Suppressor macrophage (primary cell): ENCODE results near the gene CNEP1R1.
A peak's percentile ranks its signal among the peaks of the same experiment; 100 is the strongest.
"Not testable (repeated sequence)": the region's sequence is repeated elsewhere in the genome, so short reads cannot be mapped to it uniquely, and the experiment has no call there.

Experiments used
- DNase-seq, 4 experiments: peaks; one replicate each; pipeline ENCODE4 v3.0.0-alpha.2; 2020 to 2022
- total RNA-seq, 17 experiments: gene quantifications; one replicate each; lab custom pipeline; 2026; ENCODE audit warnings: mixed read lengths in 6 of 17, inconsistent platforms in 3 of 17; lab: John Stamatoyannopoulos, UW

Gene CNEP1R1, protein sequence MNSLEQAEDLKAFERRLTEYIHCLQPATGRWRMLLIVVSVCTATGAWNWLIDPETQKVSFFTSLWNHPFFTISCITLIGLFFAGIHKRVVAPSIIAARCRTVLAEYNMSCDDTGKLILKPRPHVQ
- 20.8 to 77.3 (median 36.1) reads per million in 17 experiments for total RNA-seq

DNA sequence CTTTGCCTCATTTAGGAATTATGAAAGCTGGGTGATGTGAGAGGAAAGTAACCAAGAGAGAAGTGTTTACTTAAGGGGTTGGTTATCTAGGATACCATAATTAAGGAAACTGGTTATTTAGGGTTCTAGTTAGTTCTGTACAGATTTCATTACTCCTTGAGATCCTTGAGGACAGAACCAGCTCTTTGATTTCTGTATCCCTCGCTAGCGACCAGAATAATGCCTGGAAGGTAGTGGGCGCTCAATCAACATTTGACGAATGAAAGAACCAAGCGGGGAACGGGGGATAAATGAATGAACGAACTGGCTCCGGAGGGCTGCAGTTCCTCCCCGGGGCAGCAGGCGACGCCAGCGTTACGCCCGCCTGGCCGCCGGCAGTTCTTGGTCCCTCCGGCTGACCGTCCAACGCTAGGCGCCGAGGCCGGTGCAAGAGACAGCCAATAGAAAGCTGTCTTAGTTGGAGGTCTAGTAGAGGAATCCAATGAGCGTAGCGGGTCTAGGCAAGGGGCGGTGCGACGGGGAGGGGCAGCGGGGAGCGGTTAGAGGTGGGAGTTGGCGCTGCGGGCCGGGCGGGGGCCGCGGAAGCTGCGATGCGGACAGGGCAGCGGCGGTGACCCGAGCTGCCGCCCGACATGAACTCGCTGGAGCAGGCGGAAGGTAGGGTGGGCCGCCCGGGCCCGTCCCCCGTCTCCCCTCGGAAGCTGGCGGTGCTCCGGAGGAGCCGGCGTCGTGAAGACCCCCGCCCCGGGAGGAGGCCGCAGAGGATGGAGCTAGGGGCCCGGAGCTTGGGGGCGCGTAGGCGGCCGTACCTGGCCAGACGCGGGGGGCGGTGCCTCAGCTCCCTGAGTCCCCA lies at the start of gene CNEP1R1:
TSS of gene CNEP1R1 (plus strand) at position 542 of the 853 bp plus-strand sequence. CDS start at position 633, 91 bp downstream.
- DNase-seq: peak; percentile 97 to 99 (median 98)

GRCh38 chr16:49977427-49977826 lies 47.6 kb upstream of the CNEP1R1 start:
- no peak for DNase-seq

GRCh38 chr16:49978569-49979326 lies 46.3 kb upstream of the CNEP1R1 start:
- DNase-seq: no peak

GRCh38 chr16:49980166-49980565 lies 44.9 kb upstream of the CNEP1R1 start:
- no peak for DNase-seq

DNA sequence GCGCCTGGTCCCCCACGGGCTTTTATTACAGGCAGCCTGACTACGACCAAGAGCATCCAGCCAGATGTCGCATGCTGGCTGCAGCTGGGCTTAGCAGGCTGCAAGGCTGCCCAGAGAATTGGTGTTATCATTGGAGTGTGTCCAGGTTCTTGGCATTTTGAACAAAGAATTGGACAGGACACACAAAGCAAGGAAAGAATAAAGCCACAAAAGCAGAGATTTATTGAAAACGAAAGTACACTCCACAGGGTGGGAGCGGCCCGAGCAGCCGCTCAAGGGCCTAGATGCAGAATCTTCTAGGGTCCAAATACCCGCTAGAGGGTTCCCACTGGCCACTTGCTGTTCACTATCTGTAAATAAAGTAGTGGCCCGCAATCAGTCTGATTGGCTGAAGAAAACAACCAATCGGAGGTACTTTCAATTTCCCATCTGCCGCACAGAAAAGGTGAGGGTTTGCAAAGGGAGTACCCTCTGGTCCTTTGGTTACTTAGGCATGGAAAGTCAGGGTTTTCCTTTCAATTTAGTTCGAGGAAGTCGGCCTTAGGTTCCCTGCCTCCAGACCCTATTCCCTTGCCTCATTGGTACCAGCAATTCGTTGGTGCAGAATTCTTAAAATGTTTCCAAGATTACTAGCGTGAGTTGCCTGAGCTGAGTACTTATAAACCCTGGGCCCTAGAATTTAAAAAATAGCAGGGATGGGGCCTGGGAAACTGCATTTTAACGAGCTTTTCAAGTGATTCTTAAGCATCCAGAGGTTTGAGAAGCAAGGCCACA lies 38.5 kb upstream of the CNEP1R1 start:
- DNase-seq: no peak

DNA sequence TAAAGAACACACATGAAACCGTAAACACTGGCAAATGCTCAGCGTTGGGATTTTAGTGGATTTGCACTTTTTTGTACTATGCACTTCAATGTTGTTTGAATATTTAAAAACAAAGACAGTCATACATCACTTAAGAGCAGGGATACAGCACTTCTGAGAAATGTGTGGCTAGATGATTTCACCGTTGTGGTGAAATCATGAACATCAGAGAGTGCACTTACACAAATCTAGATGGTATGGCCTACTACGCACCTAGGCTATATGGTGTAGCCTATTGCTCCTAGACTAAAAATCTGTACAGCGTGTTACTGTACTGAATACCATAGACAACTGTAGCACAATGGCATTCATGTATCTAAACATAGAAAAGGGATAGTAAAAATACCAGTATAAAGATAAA lies 37.6 kb upstream of the CNEP1R1 start:
- DNase-seq: no peak

DNA sequence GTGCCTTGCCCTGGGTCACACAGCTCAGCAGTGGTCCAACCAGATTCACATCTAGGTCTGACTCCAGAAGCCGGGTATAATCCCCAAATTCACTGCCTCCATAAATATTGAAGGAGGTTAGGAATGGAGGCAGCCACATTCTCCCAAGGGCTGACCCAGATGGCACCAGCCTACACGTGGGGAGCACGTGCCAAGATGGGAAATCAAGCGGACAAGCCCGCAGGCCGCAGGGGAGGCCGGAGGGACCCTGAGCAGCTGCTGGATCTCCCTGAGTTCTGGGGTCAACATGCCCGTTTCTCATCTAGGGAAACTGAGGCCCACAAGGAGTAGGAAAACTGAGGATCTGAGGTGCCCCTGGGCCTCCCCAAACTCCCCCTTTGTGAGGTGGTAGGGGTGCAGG lies 32.2 kb upstream of the CNEP1R1 start:
- DNase-seq: no peak

- DNase-seq: no peak
Measured at GRCh38 chr16:49993579-49993978, 31.4 kb upstream of the CNEP1R1 start.

DNA sequence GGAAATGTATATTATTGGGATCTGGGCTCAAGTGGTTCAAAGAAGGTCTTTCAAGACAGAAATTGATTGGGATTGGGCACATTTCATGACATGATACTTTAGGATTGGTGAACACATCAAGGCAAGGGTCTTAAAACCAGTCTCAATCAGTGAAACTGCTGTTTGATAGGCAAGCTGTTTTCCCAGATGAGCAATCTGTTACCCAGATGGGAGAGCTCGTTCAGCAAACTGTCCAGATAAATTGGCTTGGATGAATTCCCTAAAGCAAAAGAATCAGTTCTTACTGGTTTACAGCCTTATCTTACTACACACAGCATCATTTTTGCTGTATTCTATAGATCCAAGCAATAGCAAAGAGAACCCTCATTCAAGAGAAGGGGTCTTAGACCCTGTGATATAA lies 31.0 kb upstream of the CNEP1R1 start:
- DNase-seq: no peak

DNA sequence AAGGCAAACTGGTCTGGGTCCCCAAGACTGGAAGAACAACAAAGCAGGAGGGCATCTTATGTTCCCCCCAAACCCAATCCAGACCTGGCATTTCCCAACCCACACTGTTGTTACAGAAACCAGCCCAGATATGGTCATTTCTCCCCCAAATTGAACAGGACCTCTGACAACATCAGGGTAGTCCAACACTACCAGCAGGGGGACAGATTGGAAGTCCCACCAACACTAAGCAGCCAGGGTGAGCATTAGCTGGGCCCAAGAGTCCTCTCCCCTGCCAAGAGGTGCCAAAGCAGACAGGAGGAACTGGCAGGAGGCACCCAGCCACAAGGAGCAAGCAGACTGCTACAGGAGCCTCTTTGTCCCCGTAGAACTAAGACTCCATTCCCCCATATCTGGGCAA lies 29.3 kb upstream of the CNEP1R1 start:
- DNase-seq: no peak

DNA sequence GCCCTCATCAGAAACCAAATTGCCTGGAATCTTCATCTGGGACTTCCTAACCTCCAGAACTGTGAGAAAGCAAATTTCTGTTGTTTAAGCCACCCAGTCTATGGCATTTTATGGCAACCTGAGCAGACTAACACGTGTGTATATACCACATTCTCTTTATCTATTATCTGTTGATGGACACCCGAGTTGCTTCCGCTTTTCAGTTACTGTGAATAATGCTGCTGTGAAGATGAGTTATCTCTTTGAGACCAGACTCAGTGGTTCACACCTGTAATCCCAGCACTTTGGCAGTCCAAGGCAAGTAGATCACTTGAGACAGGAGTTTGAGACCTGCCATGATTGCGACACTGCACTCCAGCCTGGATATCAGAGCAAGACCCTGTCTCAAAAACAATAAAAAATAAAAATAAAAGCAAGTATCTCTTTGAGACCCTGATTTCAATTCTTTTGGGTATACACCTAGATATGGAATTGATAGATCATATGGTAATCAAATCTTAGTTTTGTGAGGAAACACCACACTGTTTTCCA lies 27.2 kb upstream of the CNEP1R1 start:
- DNase-seq: no peak

- no peak for DNase-seq
Measured at GRCh38 chr16:49998991-49999390, 26.0 kb upstream of the CNEP1R1 start.

DNA sequence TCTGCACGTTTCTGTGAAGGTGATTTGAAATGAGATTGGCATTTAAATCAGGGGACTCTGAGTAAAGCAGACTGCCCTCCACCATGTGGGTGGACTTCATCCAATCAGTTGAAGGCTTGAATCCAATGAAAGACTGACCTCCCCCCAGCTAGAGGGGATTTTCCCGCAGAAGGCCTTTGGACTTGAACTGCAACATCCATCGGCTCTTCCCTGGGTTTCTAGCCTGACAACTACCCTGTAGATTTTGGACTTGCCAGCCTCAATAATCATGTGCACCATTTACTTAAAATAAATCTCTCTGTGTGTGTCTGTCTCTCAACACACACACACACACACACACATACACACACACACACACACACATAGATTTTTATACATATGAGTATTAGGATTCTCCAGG lies 23.9 kb upstream of the CNEP1R1 start:
- DNase-seq: no peak

DNA sequence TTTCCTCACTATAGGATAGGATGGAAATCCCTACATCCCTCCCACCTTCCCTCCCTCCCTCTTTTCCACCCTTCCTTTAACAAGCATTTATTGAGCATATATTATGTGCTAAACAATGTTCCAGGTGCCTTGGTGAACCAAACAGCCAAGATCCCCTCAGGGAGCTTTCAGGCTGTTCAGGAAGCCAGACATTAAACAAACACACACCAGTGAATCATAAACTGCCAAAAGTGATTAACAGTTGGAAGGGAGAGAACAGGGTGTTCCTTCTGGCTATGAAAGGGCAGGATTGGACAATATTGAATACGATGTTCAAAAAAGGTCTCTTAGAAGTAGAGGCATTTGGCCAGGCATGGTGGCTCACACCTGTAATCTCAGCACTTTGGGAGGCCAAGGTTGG lies 22.8 kb upstream of the CNEP1R1 start:
- DNase-seq: no peak

DNA sequence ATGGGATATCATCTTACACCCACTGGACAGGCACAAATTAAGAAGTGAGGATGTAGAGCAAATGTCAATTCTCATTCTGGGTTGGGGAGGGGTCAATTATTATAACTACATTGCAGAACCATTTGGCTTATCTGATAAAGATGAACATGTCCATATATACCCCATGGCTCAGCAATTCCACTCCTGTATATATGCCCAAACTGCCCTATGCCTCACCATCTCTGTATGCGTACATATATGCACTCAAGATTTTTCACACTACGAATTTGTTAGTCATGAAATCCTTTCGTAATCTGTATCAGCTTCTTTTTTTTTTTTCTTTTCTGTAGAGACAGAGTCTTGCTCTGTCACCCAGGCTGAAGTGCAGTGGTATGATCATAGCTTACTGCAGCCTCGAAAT lies 20.8 kb upstream of the CNEP1R1 start:
- DNase-seq: no peak

DNA sequence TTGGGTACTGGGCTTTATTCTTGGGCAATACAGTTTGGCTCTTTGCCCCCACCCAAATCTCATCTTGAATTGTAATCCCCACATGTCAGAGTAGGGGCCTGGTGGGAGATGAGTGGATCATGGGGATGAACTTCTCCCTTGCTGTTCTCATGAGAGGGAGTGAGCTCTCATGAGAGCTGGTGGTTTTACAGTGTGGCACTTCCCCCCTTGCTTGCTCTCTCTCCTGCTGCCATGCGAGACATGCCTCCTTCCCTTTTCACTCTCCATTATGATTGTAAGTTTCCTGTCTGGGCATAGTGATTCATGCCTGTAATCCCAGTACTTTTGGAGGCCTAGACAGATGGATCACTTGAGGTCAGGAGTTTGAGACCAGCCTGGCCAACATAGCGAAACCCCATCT lies 18.1 kb upstream of the CNEP1R1 start:
- peak; percentile 21 to 60 (median 46) for DNase-seq

GRCh38 chr16:50007744-50008143 lies 17.3 kb upstream of the CNEP1R1 start:
- DNase-seq: no peak

- no peak for DNase-seq
Measured at GRCh38 chr16:50010212-50010611, 14.8 kb upstream of the CNEP1R1 start.

GRCh38 chr16:50011707-50012106 lies 13.3 kb upstream of the CNEP1R1 start:
- DNase-seq: peak; percentile 70 to 78 (median 76)

GRCh38 chr16:50012182-50012581 lies 12.8 kb upstream of the CNEP1R1 start:
- no peak for DNase-seq

DNA sequence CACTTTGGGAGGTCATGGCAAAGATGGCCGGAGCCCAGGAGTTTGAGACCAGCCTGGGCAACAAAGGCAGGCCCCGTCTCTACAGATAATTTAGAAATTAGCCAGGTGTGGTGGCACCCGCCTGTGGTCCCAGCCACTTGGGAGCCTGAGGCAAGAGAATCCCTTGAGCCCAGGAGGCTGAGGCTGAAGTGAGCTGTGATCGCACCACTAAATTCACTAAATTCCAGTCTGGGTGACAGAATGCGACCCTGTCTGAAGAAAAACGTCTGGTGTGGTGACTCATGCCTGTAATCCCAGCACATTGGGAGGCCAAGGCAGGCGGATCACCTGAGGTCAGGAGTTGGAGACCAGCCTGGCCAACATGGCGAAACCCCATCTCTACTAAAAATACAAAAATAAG lies 10.8 kb upstream of the CNEP1R1 start:
- not testable (repeated sequence) for DNase-seq

- DNase-seq: no peak
Measured at GRCh38 chr16:50015631-50016030, 9.4 kb upstream of the CNEP1R1 start.
